Kidney (tissue), 14 donors: ENCODE measurements around the gene TOP3A. TPM values are rescaled to one million over a fixed set of nuclear protein-coding genes. Genes with fewer than 3 reads are reported as not detected.

ENCODE experiments used
- DNase-seq, 5 donors: peaks; one replicate each; pipeline ENCODE4 v3.0.0-alpha.2; 2013 to 2020
- FAIRE-seq: peaks from 2 replicates; lab custom pipeline; 2012; peaks lifted over from hg19 to GRCh38; lab: Jason Lieb, UNC
- H3K27ac ChIP-seq, 2 donors: one replicate each; pipeline ENCODE4 v1.7.0; 2013; ENCODE audit warnings: low read depth in 2 of 2, low read length in 2 of 2, inconsistent platforms in 1 of 2
- H3K27me3 ChIP-seq: one replicate; pipeline ENCODE4 v1.7.1; 2013; ENCODE audit warnings: low read length, inconsistent platforms; ENCODE audit not compliant: control insufficient read depth, insufficient read depth
- H3K36me3 ChIP-seq, 3 donors: one replicate each; pipeline versions ENCODE4 v1.7.0 to v1.7.1; 2013; ENCODE audit warnings: low read length in 3 of 3, control low read depth in 1 of 3, inconsistent platforms in 1 of 3; ENCODE audit not compliant: insufficient read depth in 3 of 3, control insufficient read depth in 2 of 3
- H3K4me1 ChIP-seq, 3 donors: one replicate each; pipeline versions ENCODE4 v1.7.0 to v1.7.1; 2013; ENCODE audit warnings: low read length in 3 of 3, inconsistent platforms in 1 of 3, low read depth in 1 of 3; ENCODE audit not compliant: control insufficient read depth in 2 of 3, insufficient read depth in 2 of 3
- H3K4me3 ChIP-seq, 3 donors: one replicate each; pipeline versions ENCODE4 v1.7.0 to v1.8.1; 2013; ENCODE audit warnings: low read length in 3 of 3, control low read depth in 1 of 3, inconsistent platforms in 1 of 3
- H3K9ac ChIP-seq, 3 donors: one replicate each; pipeline versions ENCODE4 v1.7.0 to v1.7.1; 2013; ENCODE audit warnings: low read length in 3 of 3, control low read depth in 1 of 3, inconsistent platforms in 1 of 3
- H3K9me3 ChIP-seq, 3 donors: one replicate each; pipeline versions ENCODE4 v1.7.0 to v1.7.1; 2013; ENCODE audit warnings: low read length in 3 of 3, control low read depth in 1 of 3, inconsistent platforms in 1 of 3; ENCODE audit not compliant: control insufficient read depth in 2 of 3, insufficient read depth in 1 of 3
- intact Hi-C: fragments of 100-400 bp; cut with DNase I; formaldehyde crosslinking; loops from one replicate; pipeline ENCODE4 v1.11.1; 2022
- polyA plus RNA-seq: library from polyadenylated mRNA; stranded (reverse); fragments of 350-450 nt; fragmentation: Illumina TruSeq; extraction: RNeasy Lipid Tissue Mini Kit (QIAGEN cat#74804); gene quantifications from one replicate; pipeline ENCODE4 v1.2.3, GENCODE V29; 2014; ENCODE audit warnings: low read depth, low replicate concordance; ENCODE audit not compliant: insufficient read depth
- total RNA-seq: library from RNA; stranded (reverse); fragmentation: NEBNext Ultra II Directional; extraction: Animal tissue kit (Norgen Biotek cat#: 25700); gene quantifications from one replicate; pipeline ENCODE4 v1.2.1, GENCODE V29; 2021
- TF ChIP-seq, protein P1 (sequence below): IDR thresholded peaks from 3 replicates; pipeline ENCODE4 v1.5.1; 2012; ENCODE audit warnings: mild to moderate bottlenecking, moderate library complexity, borderline replicate concordance; ENCODE audit not compliant: insufficient read depth; ENCODE audit errors: extremely low read depth
- donor health status: control.
- donor health status: control.
- donor health status: control.
- donor health status: control.
- donor health status: control.
- donor health status: DM: yes; HTN: yes; CAD: no.
- donor health status: Normal renal cell carcinoma (clear cell type).

TOP3A gene
- total and polyA plus RNA-seq, 2 donors from 2014 or later = 7.9 to 30.3 TPM

DNA sequence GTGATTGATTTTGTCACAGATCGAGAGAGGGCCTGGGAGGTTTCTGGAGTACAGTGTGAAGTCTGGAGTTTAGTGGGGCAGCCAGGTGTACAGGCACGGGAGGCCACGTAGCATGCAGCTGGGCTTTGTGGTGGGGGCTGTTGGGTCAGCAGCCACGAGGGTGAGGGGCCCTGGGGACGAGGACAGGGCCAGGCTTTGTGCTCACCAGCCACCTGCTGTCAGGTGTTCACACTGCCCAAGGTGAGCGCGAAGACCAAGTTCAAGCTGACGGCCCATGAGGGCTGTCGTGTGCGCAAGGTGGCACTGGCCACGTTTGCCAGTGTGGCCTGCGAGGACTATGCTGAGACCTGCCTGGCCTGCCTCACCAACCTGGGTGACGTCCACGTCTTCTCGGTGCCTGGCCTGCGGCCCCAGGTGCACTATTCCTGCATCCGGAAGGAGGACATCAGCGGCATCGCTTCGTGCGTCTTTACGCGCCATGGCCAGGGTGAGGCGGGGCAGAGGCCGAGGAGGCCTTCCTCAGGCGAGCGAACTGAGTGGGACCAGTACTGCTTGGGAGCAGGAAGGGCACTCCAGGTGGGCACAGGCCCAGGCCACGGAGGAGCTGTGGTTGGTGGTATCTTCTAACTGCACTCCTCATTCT is 73.4 kb downstream of the TOP3A start:
- no peak overlapping the region for H3K4me3 ChIP-seq
- H3K9ac ChIP-seq = no peak overlapping the region
- H3K36me3 ChIP-seq = peaks cover 0 to 17% (median 11%) of the 10 kb centered on the region in 3 donors
- no peaks in the 10 kb centered on the region for H3K9me3 ChIP-seq
- TF ChIP-seq, protein P1, sequence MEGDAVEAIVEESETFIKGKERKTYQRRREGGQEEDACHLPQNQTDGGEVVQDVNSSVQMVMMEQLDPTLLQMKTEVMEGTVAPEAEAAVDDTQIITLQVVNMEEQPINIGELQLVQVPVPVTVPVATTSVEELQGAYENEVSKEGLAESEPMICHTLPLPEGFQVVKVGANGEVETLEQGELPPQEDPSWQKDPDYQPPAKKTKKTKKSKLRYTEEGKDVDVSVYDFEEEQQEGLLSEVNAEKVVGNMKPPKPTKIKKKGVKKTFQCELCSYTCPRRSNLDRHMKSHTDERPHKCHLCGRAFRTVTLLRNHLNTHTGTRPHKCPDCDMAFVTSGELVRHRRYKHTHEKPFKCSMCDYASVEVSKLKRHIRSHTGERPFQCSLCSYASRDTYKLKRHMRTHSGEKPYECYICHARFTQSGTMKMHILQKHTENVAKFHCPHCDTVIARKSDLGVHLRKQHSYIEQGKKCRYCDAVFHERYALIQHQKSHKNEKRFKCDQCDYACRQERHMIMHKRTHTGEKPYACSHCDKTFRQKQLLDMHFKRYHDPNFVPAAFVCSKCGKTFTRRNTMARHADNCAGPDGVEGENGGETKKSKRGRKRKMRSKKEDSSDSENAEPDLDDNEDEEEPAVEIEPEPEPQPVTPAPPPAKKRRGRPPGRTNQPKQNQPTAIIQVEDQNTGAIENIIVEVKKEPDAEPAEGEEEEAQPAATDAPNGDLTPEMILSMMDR = no peak
- FAIRE-seq (no peak), DNase-seq (no peak)
- intact Hi-C loops = no loop called here
- no peaks in the 10 kb centered on the region for H3K4me1 ChIP-seq
- H3K27me3 ChIP-seq = no peaks in the 10 kb centered on the region
- no peak overlapping the region for H3K27ac ChIP-seq

DNA sequence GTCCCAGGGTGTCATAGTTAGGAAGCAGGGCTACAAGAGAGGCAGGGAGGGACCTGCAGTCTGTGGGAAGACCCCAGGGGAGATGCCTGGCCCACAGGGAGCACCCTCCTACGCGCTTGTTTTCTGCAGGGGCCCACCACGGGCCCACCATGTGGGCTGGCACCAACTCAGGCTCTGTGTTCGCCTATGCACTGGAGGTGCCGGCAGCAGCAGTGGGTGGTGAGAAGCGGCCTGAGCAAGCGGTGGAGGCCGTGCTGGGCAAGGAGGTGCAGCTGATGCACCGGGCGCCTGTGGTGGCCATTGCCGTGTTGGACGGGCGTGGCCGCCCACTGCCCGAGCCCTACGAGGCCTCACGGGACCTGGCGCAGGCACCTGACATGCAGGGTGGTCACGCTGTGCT is 74.3 kb downstream of the TOP3A start:
- Histone ChIP-seq H3K4me1 (no peaks in the 10 kb centered on the region), H3K27me3 (no peaks in the 10 kb centered on the region), H3K36me3 (peaks cover 0 to 11% (median 8%) of the 10 kb centered on the region in 3 donors), H3K4me3 (no peak overlapping the region), H3K9me3 (no peaks in the 10 kb centered on the region), H3K27ac (no peak overlapping the region), H3K9ac (no peak overlapping the region)
- intact Hi-C loops = no loop called here
- TF ChIP-seq, protein P1 = no peak
- DNase-seq = no peak
- FAIRE-seq = no peak

DNA sequence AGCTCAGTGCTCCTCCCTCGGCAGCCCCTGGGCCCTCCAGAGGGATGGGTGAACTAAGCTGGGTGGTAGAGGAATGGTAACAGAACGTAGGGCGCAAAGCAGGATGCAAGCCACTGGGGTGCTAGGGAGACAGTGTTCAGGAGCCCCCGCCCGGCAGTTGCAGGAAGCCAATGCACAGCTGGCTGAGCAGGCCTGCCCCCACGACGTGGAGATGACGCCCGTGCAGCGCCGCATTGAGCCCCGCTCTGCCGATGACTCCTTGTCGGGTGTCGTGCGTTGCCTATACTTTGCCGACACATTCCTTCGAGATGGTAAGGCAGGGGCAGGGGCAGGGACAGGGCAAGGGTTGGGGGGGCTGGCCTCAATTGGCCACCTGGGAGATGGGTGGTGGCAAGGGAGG is 76.5 kb downstream of the TOP3A start:
- no peaks in the 10 kb centered on the region for H3K9me3 ChIP-seq
- H3K27me3 ChIP-seq = no peaks in the 10 kb centered on the region
- no peak overlapping the region for H3K9ac ChIP-seq
- no peaks in the 10 kb centered on the region for H3K4me1 ChIP-seq
- DNase-seq = no peak
- H3K36me3 ChIP-seq = peaks cover 0 to 7% (median 3%) of the 10 kb centered on the region in 3 donors
- no peak overlapping the region for H3K27ac ChIP-seq
- intact Hi-C loops = no loop called here
- TF ChIP-seq, protein P1 = no peak
- H3K4me3 ChIP-seq = no peak overlapping the region
- no peak for FAIRE-seq
